GM12878 (cell line): ENCODE data around the gene GSG1L2. TPM values are rescaled to one million over a fixed set of nuclear protein-coding genes. Genes with fewer than 3 reads are reported as not detected.

Experiments used
- ATAC-seq: fragments of 200-7000 bp; cut with Tn5 transposase; 3 replicates; pipeline ENCODE4 v1.9.1; 2020; ENCODE audit warnings: mild to moderate bottlenecking, moderate library complexity
- BruUV-seq: library from RNA; stranded (reverse); fragments of 400-500 nt; replicated peaks from 2 replicates; lab custom pipeline; 2021; lab: Mats Ljungman, UMichigan
- CTCF ChIA-PET: fragments of 300-600 bp; sonication (Branson Sonifier 250); formaldehyde crosslinking; extraction: SDS; loops from one replicate; lab custom pipeline; 2021; ENCODE audit warnings: inconsistent platforms; lab: Yijun Ruan, JAX
- POLR2A ChIA-PET: fragments of 350-600 bp; formaldehyde crosslinking; extraction: SDS; loops from one replicate; lab custom pipeline; 2021; ENCODE audit warnings: inconsistent platforms; lab: Charles Lee
- RAD21 ChIA-PET: fragments of 300-600 bp; sonication (Branson Sonifier 250); formaldehyde crosslinking; loops from one replicate; lab custom pipeline; 2023; ENCODE audit warnings: antibody characterized with exemption; ENCODE audit not compliant: unreplicated experiment; lab: Charles Lee
- SMC1A ChIA-PET: fragments of 300-600 bp; sonication (Branson Sonifier 250); formaldehyde crosslinking; loops from one replicate; lab custom pipeline; 2023; ENCODE audit not compliant: unreplicated experiment, uncharacterized antibody; lab: Charles Lee
- DNase-seq: peaks from one replicate; pipeline ENCODE4 v3.0.0-alpha.2; 2011; ENCODE audit warnings: low read depth, low spot score
- FAIRE-seq: peaks from 3 replicates; lab custom pipeline; 2011; peaks lifted over from hg19 to GRCh38; lab: Jason Lieb, UNC
- H2AFZ ChIP-seq: 2 replicates; pipeline ENCODE4 v1.6.0; 2011; ENCODE audit warnings: low read depth, low read length, control low read depth; ENCODE audit not compliant: control insufficient read depth
- H3K27ac ChIP-seq: 2 replicates; pipeline ENCODE4 v1.5.1; 2011; ENCODE audit warnings: control low read depth; ENCODE audit not compliant: control insufficient read depth, insufficient read depth
- H3K27me3 ChIP-seq, 2 experiments: replicated peaks in 1 of 2; 2 replicates each; pipeline versions ENCODE4 v1.6.0 to v1.6.1; 2011; ENCODE audit warnings: low read length in 1 of 2; ENCODE audit not compliant: control insufficient read depth in 2 of 2, insufficient read depth in 2 of 2
- H3K36me3 ChIP-seq, 2 experiments: 2 replicates each; pipeline ENCODE4 v1.5.1; 2011; ENCODE audit warnings: low read length in 1 of 2; ENCODE audit not compliant: control insufficient read depth in 2 of 2, insufficient read depth in 2 of 2
- H3K4me1 ChIP-seq: 2 replicates; pipeline ENCODE4 v1.6.1; 2011; ENCODE audit warnings: mild to moderate bottlenecking, low read length, moderate library complexity, mixed read lengths; ENCODE audit not compliant: control insufficient read depth, insufficient read depth
- H3K4me2 ChIP-seq: 2 replicates; pipeline ENCODE4 v1.6.0; 2011; ENCODE audit warnings: control low read depth; ENCODE audit not compliant: control insufficient read depth, insufficient read depth
- H3K4me3 ChIP-seq: fragments of 200-600 bp; sonication (generic); 2 replicates; pipeline ENCODE4 v1.5.1; 2016
- H3K79me2 ChIP-seq: 2 replicates; pipeline ENCODE4 v1.6.0; 2011; ENCODE audit warnings: low read length; ENCODE audit not compliant: control insufficient read depth, insufficient read depth
- H3K9ac ChIP-seq: 2 replicates; pipeline ENCODE4 v1.8.0; 2011; ENCODE audit warnings: low read length, control low read depth, mixed read lengths; ENCODE audit not compliant: control insufficient read depth, insufficient read depth
- H3K9me3 ChIP-seq: replicated peaks from 3 replicates; pipeline ENCODE4 v1.5.1; 2011; ENCODE audit warnings: mild to moderate bottlenecking, low read length; ENCODE audit not compliant: control insufficient read depth, insufficient read depth
- H4K20me1 ChIP-seq: 2 replicates; pipeline ENCODE4 v1.6.0; 2011; ENCODE audit not compliant: control insufficient read depth, insufficient read depth
- ATF3 ChIP-seq: IDR thresholded peaks from 2 replicates; pipeline ENCODE4 v1.6.1; 2011; ENCODE audit warnings: low read depth, mild to moderate bottlenecking, low read length, moderate library complexity, borderline replicate concordance; ENCODE audit errors: extremely low read depth
- EP300 ChIP-seq, 2 experiments: fragments of 150-350 bp in 1 of 2; IDR thresholded peaks; 2 replicates each; pipeline ENCODE4 v1.6.1; 2011 to 2012; ENCODE audit warnings: low read depth in 2 of 2, low read length in 2 of 2, borderline replicate concordance in 1 of 2, improper control_type of control experiment in 1 of 2, inconsistent platforms in 1 of 2; ENCODE audit not compliant: control insufficient read depth in 1 of 2
- HCFC1 ChIP-seq: fragments of 150-350 bp; IDR thresholded peaks from 2 replicates; pipeline ENCODE4 v1.6.1; 2014; ENCODE audit warnings: low read length
- HDGF ChIP-seq: fragments of 450-650 bp; IDR thresholded peaks from 2 replicates; pipeline ENCODE4 v1.6.1; 2016; ENCODE audit warnings: antibody characterized with exemption
- IRF3 ChIP-seq: fragments of 450-650 bp; IDR thresholded peaks from 2 replicates; pipeline ENCODE4 v1.6.1; 2014; ENCODE audit warnings: mild to moderate bottlenecking
- MXI1 ChIP-seq: fragments of 150-350 bp; IDR thresholded peaks from 2 replicates; pipeline ENCODE4 v1.6.1; 2011; ENCODE audit warnings: low read depth, mild to moderate bottlenecking, inconsistent platforms, low read length, improper control_type of control experiment
- NR2F1 ChIP-seq: fragments of 450-650 bp; conservative IDR thresholded peaks from 2 replicates; pipeline ENCODE4 v1.6.1; 2017; ENCODE audit warnings: mild to moderate bottlenecking
- SP1 ChIP-seq: IDR thresholded peaks from one replicate; pipeline ENCODE4 v1.6.1; 2011; ENCODE audit warnings: low read depth, low read length
- ZBTB40 ChIP-seq: fragments of 450-650 bp; IDR thresholded peaks from 2 replicates; pipeline ENCODE4 v1.6.1; 2016; ENCODE audit warnings: mild to moderate bottlenecking, moderate library complexity, borderline replicate concordance
- WGBS: methylation state at CpG from one replicate; pipeline ENCODE4 v1.1.6; 2016; ENCODE audit warnings: low lambda C conversion rate; ENCODE audit not compliant: insufficient replicate concordance, insufficient coverage; ENCODE audit errors: missing lambda C conversion rate; 5-methylcytosine and 5-hydroxymethylcytosine counted together
- in situ Hi-C: fragments of 300-500 bp; cut with MboI; formaldehyde crosslinking; loops from 9 replicates; pipeline ENCODE4 v1.14.3; 2018; ENCODE audit warnings: mixed read lengths
- intact Hi-C: fragments of 100-400 bp; cut with micrococcal nuclease; formaldehyde crosslinking; loops from one replicate; pipeline ENCODE4 v1.14.2; 2022; ENCODE audit not compliant: unreplicated experiment
- polyA plus RNA-seq, 11 experiments: library from polyadenylated mRNA; depleted of rRNA in 4 of 11; unstranded in 6 of 11; stranded (reverse) in 5 of 11; fragments of >200 nt; fragmentation: Nextera tagmentation in 4 of 11; fragmentation: Illumina TruSeq in 1 of 11; extraction: Ambion mirVana in 4 of 11; extraction: Trizol in 1 of 11; gene quantifications; 1 replicate in 1 of 11; 2 replicates in 10 of 11; pipeline versions ENCODE4 v1.2.1 to v1.2.3, GENCODE V29; 2011 to 2016; ENCODE audit warnings: inconsistent platforms in 2 of 11, missing spikeins in 2 of 11, low read depth in 1 of 11
- total RNA-seq, 4 experiments: library from RNA; depleted of rRNA in 3 of 4; stranded (reverse); fragments of >200 nt in 3 of 4; fragmentation: Illumina TruSeq in 1 of 4; extraction: Trizol in 1 of 4; gene quantifications; 2 replicates each; pipeline versions ENCODE4 v1.2.1 to v1.2.3, GENCODE V29; 2013 to 2021

The GSG1L2 gene
- total and polyA plus RNA-seq, 10 of the 15 experiments (the other 5 are each of a cell fraction or from before 2014, with no cell fraction given): not detected

- 29% methylated on average over 9 of the region's 9 CpGs for WGBS
- ChIA-PET POLR2A (no interaction called here), RAD21 (no interaction called here), SMC1A (no interaction called here), CTCF (no interaction called here)
- Histone ChIP-seq H3K27ac (no peak overlapping the region), H4K20me1 (no peaks in the 10 kb centered on the region), H3K9ac (no peak overlapping the region), H3K36me3 (no peaks in the 10 kb centered on the region), H3K4me3 (no peak overlapping the region), H3K27me3 (no peaks in the 10 kb centered on the region), H3K4me2 (no peak overlapping the region), H2AFZ (no peak overlapping the region), H3K9me3 (no peaks in the 10 kb centered on the region), H3K4me1 (no peaks in the 10 kb centered on the region), H3K79me2 (no peaks in the 10 kb centered on the region)
- FAIRE-seq (no peak), DNase-seq (no peak), ATAC-seq (no peak)
- BruUV-seq: no TSS peak
- no peak for TF ChIP-seq ATF3
- TF ChIP-seq NR2F1: no peak
- no peak for TF ChIP-seq MXI1
- in situ Hi-C loops (no loop called here), intact Hi-C loops (no loop called here)
Measured at GRCh38 chr17:9776911-9777310, 45.0 kb downstream of the GSG1L2 start.

GRCh38 chr17:9772658-9773057 is 49.2 kb downstream of the GSG1L2 start:
- H3K27ac ChIP-seq: no peak overlapping the region
- H3K4me3 ChIP-seq: no peak overlapping the region
- H3K4me1 ChIP-seq: no peaks in the 10 kb centered on the region
- no peak for FAIRE-seq
- RAD21 ChIA-PET: no interaction called here
- BruUV-seq: no TSS peak
- H3K79me2 ChIP-seq: no peaks in the 10 kb centered on the region
- no peak overlapping the region for H3K9ac ChIP-seq
- no peaks in the 10 kb centered on the region for H4K20me1 ChIP-seq
- WGBS: 43% methylated on average over 19 of the region's 19 CpGs
- SMC1A ChIA-PET: no interaction called here
- H3K4me2 ChIP-seq: no peak overlapping the region
- in situ Hi-C loops (no loop called here), intact Hi-C loops (no loop called here)
- CTCF ChIA-PET: no interaction called here
- H3K36me3 ChIP-seq: no peaks in the 10 kb centered on the region
- no peaks in the 10 kb centered on the region for H3K9me3 ChIP-seq
- POLR2A ChIA-PET: no interaction called here
- no peak overlapping the region for H2AFZ ChIP-seq
- ATAC-seq: no peak
- no peaks in the 10 kb centered on the region for H3K27me3 ChIP-seq
- no peak for DNase-seq
- TF ChIP-seq HCFC1 (no peak), MXI1 (no peak), EP300 (IDR thresholded peaks at IDR 0.05; ENCODE audit: borderline replicate concordance in 1 of 2, control insufficient read depth in 1 of 2, low read depth in 2 of 2, low read length in 2 of 2) (no peak), IRF3 (no peak), NR2F1 (no peak), HDGF (no peak), SP1 (no peak), ZBTB40 (no peak)
- TF ChIP-seq, all 136 proteins: peak for 0
